Heart right ventricle (tissue), 16 donors: ENCODE data around the gene ESPNL. TPM values are rescaled to one million over a fixed set of nuclear protein-coding genes. Genes with fewer than 3 reads are reported as not detected.
"Not testable (repeated sequence)": the region's sequence is repeated elsewhere in the genome, so short reads cannot be mapped to it uniquely, and the experiment has no call there.

Experiments
- ATAC-seq, 8 donors: fragments of 200-7000 bp; cut with Tn5 transposase; one replicate each; pipeline ENCODE4 v1.9.1; 2020; ENCODE audit warnings: mild to moderate bottlenecking in 8 of 8, moderate library complexity in 8 of 8, moderate number of reproducible peaks in 1 of 8
- DNase-seq, 2 donors: peaks; one replicate each; pipeline ENCODE4 v3.0.0-alpha.2; 2020
- H3K27ac ChIP-seq, 10 donors: fragments of 200-600 bp; sonication (generic) in 2 of 10; one replicate each; pipeline versions ENCODE4 v1.5.0 to v1.8.0; 2020 to 2022; ENCODE audit warnings: mild to moderate bottlenecking in 3 of 10
- H3K27me3 ChIP-seq, 7 donors: fragments of 200-600 bp; one replicate each; pipeline ENCODE4 v1.8.0; 2021 to 2022; ENCODE audit warnings: mild to moderate bottlenecking in 2 of 7
- H3K36me3 ChIP-seq, 9 donors: fragments of 200-600 bp; sonication (generic) in 1 of 9; one replicate each; pipeline versions ENCODE4 v1.5.0 to v1.8.0; 2020 to 2022; ENCODE audit warnings: mild to moderate bottlenecking in 2 of 9
- H3K4me1 ChIP-seq, 9 donors: fragments of 200-600 bp; sonication (generic) in 1 of 9; one replicate each; pipeline versions ENCODE4 v1.5.0 to v1.8.0; 2020 to 2022; ENCODE audit warnings: mild to moderate bottlenecking in 4 of 9
- H3K4me3 ChIP-seq, 10 donors: fragments of 200-600 bp; sonication (generic) in 2 of 10; one replicate each; pipeline versions ENCODE4 v1.5.0 to v1.8.0; 2020 to 2022; ENCODE audit warnings: mild to moderate bottlenecking in 7 of 10, moderate library complexity in 2 of 10
- H3K9me3 ChIP-seq, 11 donors: fragments of 200-600 bp in 10 of 11; sonication (generic) in 2 of 11; one replicate each; pipeline versions ENCODE4 v1.5.0 to v1.8.0; 2013 to 2022; ENCODE audit warnings: mild to moderate bottlenecking in 2 of 11, control low read depth in 1 of 11, moderate library complexity in 1 of 11
- WGBS, 2 donors: extraction: QIAGEN DNeasy Blood & Tissue Kit; methylation state at CpG; one replicate each; pipeline ENCODE4 v1.1.7; 2013; ENCODE audit warnings: inconsistent platforms in 1 of 2; 5-methylcytosine and 5-hydroxymethylcytosine counted together
- intact Hi-C, 10 donors: fragments of 100-400 bp; cut with DNase I; formaldehyde crosslinking; loops; one replicate each; pipeline versions ENCODE4 v1.11.1 to v1.14.2; 2022
- long read RNA-seq, 3 donors: library from polyadenylated mRNA; unstranded; transcript quantifications; one replicate each; pipeline ENCODE4 v2.0.0, GENCODE V29; 2020 to 2021
- polyA plus RNA-seq, 2 donors: library from polyadenylated mRNA; stranded (reverse); fragments of 200-250 nt; gene quantifications; one replicate each; pipeline ENCODE4 v1.2.3, GENCODE V29; 2013
- total RNA-seq, 10 donors: library from RNA; stranded (reverse); fragmentation: NEBNext Ultra II Directional in 3 of 10; extraction: Animal tissue kit (Norgen Biotek cat#: 25700) in 3 of 10; gene quantifications; one replicate each; pipeline versions ENCODE4 v1.2.1 to v1.2.4, GENCODE V29; 2021 to 2023
- TF ChIP-seq, protein P1 (sequence below), 9 donors: fragments of 200-600 bp; sonication (generic) in 2 of 9; IDR thresholded peaks; one replicate each; pipeline versions ENCODE4 v1.5.0 to v1.8.0; 2021 to 2022; ENCODE audit warnings: antibody characterized with exemption in 9 of 9, mild to moderate bottlenecking in 5 of 9, moderate library complexity in 1 of 9
- donor health status: Arrhythmogenic right ventricular cardiomyopathy.
- donor health status: ischemic (EF 13 %, LVEDD 7.1; RV severe dilation, severe dysfunction).
- donor health status: healthy with polysubstance abuse.
- donor health status: DM: no; HTN: yes; CAD: no.
- donor health status: DM: no; HTN: no; CAD: no.
- donor health status: ischemic (EF 25% LVEDD 6.9; RV normal size, moderate dysfunction).
- donor health status: ischemic (EF 25% LVEDD 5.7; RV mildly dilated, moderate dysfunction).
- donor health status: healthy.
- donor health status: DM: yes; HTN: yes; CAD: no.
- donor health status: Ischemic cardiomyopathy.
- donor health status: ischemic (EF 35%, LVEDD 5.7; RV mildly dilated, moderate dysfunction).
- donor health status: nonischemic (EF 11% LVEDD 7.7; RV severe dilation, severe dysfunction).
- donor health status: DM: yes; HTN: yes; CAD: no.
- donor health status: PGD.
- donor health status: ischemic (EF 29% LVEDD 5.4; RV normal size, mild dysfunction).
- donor health status: nonischemic (EF 23%, LVEDD 6.1; RV moderate dilation, normal function).

The ESPNL gene, protein sequence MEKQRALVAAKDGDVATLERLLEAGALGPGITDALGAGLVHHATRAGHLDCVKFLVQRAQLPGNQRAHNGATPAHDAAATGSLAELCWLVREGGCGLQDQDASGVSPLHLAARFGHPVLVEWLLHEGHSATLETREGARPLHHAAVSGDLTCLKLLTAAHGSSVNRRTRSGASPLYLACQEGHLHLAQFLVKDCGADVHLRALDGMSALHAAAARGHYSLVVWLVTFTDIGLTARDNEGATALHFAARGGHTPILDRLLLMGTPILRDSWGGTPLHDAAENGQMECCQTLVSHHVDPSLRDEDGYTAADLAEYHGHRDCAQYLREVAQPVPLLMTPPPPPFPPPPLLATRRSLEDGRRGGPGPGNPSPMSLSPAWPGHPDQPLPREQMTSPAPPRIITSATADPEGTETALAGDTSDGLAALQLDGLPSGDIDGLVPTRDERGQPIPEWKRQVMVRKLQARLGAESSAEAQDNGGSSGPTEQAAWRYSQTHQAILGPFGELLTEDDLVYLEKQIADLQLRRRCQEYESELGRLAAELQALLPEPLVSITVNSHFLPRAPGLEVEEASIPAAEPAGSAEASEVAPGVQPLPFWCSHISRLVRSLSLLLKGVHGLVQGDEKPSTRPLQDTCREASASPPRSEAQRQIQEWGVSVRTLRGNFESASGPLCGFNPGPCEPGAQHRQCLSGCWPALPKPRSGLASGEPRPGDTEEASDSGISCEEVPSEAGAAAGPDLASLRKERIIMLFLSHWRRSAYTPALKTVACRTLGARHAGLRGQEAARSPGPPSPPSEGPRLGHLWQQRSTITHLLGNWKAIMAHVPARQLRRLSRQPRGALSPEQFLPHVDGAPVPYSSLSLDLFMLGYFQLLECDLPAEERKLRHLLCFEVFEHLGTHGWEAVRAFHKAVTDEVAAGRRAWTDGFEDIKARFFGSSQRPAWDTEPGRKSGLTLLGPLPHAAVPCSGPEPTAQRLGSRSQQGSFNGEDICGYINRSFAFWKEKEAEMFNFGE
- total RNA-seq (1 to 10 TPM in 1 of 10 donors, under 1 TPM in 7, not detected in 2; 0.10 to 1.7 (median 0.38) TPM), polyA plus RNA-seq (under 1 TPM; 0.01 to 0.29 TPM)
- long read RNA-seq, donor 1: 0 reads
- long read RNA-seq, donor 2: 0 reads
- long read RNA-seq, donor 3: 0 reads

DNA sequence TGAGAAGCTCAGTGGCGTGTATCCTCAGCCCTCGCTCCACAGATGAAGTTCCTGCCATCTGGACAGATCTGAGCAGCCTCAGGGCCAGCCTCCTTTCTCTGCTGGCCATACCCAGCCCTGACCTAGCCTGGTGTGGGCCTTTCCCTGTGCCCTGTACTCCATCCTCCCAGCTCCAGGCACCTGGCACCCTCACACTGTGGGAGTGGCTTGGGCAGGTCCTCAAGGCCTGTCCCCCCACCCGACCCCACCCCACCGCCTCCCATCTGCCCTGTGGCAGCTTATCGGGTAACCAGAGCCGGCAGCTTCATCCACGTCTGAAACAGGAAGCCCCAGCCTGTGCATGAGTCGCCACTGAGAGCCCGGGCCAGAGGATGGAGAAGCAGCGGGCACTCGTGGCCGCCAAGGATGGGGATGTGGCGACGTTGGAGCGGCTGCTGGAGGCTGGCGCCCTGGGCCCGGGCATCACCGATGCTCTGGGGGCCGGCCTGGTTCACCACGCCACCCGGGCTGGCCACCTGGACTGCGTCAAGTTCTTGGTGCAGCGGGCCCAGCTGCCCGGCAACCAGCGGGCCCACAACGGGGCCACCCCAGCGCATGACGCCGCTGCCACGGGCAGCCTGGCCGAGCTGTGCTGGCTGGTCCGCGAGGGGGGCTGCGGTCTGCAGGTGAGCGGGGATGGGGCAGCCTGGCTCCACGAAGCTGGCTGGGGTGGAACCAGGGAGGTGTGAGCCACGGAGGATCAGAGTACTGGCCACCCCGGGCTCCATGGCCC lies at the start of gene ESPNL:
Gene ESPNL, plus strand, starts transcription at position 292 of the 772 bp plus-strand sequence. Its CDS starts 80 bp downstream, at position 372.
- intact Hi-C loops: no loop called here
- Histone ChIP-seq H3K4me3 (no peak within 1 kb of the TSS), H3K36me3 (no peaks in the 10 kb centered on the region), H3K27me3 (no peaks in the 10 kb centered on the region), H3K9me3 (no peaks in the 10 kb centered on the region), H3K4me1 (peaks cover 0 to 13% (median 0%) of the 10 kb centered on the region in 9 donors), H3K27ac (peak within 1 kb of the TSS in 2 of 10 donors; percentile 6 to 73)
- 86 to 89% methylated on average over 38 of the region's 38 CpGs for WGBS, 2 donors
- no peak for DNase-seq
- no peak for ATAC-seq
- TF ChIP-seq, protein P1, sequence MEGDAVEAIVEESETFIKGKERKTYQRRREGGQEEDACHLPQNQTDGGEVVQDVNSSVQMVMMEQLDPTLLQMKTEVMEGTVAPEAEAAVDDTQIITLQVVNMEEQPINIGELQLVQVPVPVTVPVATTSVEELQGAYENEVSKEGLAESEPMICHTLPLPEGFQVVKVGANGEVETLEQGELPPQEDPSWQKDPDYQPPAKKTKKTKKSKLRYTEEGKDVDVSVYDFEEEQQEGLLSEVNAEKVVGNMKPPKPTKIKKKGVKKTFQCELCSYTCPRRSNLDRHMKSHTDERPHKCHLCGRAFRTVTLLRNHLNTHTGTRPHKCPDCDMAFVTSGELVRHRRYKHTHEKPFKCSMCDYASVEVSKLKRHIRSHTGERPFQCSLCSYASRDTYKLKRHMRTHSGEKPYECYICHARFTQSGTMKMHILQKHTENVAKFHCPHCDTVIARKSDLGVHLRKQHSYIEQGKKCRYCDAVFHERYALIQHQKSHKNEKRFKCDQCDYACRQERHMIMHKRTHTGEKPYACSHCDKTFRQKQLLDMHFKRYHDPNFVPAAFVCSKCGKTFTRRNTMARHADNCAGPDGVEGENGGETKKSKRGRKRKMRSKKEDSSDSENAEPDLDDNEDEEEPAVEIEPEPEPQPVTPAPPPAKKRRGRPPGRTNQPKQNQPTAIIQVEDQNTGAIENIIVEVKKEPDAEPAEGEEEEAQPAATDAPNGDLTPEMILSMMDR (IDR thresholded peaks at IDR 0.05): no peak

- Histone ChIP-seq H3K4me1 (no peaks in the 10 kb centered on the region), H3K27me3 (no peaks in the 10 kb centered on the region), H3K9me3 (peaks cover 0 to 9% (median 0%) of the 10 kb centered on the region in 11 donors), H3K27ac (no peak overlapping the region), H3K4me3 (no peak overlapping the region), H3K36me3 (no peaks in the 10 kb centered on the region)
- DNase-seq (no peak), ATAC-seq (no peak)
- intact Hi-C loops: no loop called here
- TF ChIP-seq, protein P1 (IDR thresholded peaks at IDR 0.05): no peak
- 94 to 99% methylated on average over 2 of the region's 2 CpGs for whole genome bisulfite sequencing, 2 donors
Measured at GRCh38 chr2:238053191-238053776, 46.9 kb upstream of the ESPNL start.

GRCh38 chr2:238055841-238056240 lies 44.3 kb upstream of the ESPNL start:
- DNase-seq (no peak), ATAC-seq (no peak)
- Histone ChIP-seq H3K4me3 (no peak overlapping the region), H3K27ac (no peak overlapping the region), H3K4me1 (peaks cover 0 to 13% (median 8%) of the 10 kb centered on the region in 9 donors), H3K9me3 (no peaks in the 10 kb centered on the region), H3K36me3 (no peaks in the 10 kb centered on the region), H3K27me3 (no peaks in the 10 kb centered on the region)
- WGBS, 2 donors: 54 to 56% methylated on average over 3 of the region's 3 CpGs
- intact Hi-C loops: no loop called here
- TF ChIP-seq, protein P1 (IDR thresholded peaks at IDR 0.05): no peak

DNA sequence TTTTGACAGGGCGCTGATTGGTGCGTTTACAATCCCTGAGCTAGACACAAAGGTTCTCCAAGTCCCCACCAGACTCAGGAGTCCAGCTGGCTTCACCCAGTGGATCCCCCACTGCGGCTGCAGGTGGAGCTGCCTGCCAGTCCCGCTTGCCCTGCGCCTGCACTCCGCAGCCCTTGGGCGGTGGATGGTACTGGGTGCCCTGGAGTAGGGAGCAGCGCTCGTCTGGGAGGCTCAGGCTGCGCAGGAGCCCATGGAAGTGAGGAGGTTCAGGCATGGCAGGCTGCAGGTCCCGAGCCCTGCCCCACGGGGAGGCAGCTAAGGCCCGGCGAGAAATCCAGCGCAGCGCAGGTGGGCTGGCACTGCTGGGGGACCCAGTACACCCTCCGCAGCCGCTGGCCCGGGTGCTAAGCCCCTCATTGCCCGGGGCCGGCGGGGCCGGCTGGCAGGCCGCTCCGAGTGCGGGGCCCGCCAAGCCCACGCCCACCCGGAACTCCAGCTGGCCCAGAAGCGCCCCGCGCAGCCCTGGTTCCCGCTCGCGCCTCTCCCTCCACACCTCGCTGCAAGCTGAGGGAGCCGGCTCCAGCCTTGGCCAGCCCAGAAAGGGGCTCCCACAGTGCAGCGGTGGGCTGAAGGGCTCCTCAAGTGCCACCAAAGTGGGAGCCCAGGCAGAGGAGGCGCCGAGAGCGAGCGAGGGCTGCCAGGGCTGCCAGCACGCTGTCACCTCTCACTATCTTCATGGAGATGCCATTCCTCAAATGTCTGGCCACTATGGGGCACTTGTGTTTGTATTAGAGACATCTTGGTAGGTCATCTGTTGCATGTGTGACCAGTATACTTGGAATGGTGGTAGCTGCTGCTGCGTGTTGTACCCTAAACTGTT lies 42.2 kb upstream of the ESPNL start:
- H3K27ac ChIP-seq, H3K36me3 ChIP-seq, H3K4me3 ChIP-seq, DNase-seq, H3K9me3 ChIP-seq, intact Hi-C loops, ATAC-seq, H3K27me3 ChIP-seq: not testable (repeated sequence)
- peaks cover 2 to 25% (median 17%) of the 10 kb centered on the region in 9 donors for H3K4me1 ChIP-seq
- WGBS, 2 donors: 85 to 87% methylated on average over 33 to 44 of the region's 44 CpGs
